GM12864 (cell line): ENCODE measurements around the gene ITFG1.

Experiments
- DNase-seq: peaks from one replicate; pipeline ENCODE4 v3.0.0-alpha.2; 2011; ENCODE audit warnings: low read depth
- H3K4me3 ChIP-seq: 2 replicates; pipeline ENCODE4 v1.5.1; 2011; ENCODE audit warnings: mild to moderate bottlenecking, low read depth, low read length, control low read depth
- CTCF ChIP-seq: IDR thresholded peaks from 2 replicates; pipeline ENCODE4 v1.5.1; 2011; ENCODE audit warnings: low read depth, mild to moderate bottlenecking, moderate library complexity, low read length, control low read depth, inconsistent platforms; ENCODE audit errors: missing control alignments

Gene ITFG1

GRCh38 chr16:47320546-47321310 is 140.1 kb downstream of the ITFG1 start:
- no peak for TF ChIP-seq CTCF
- no peak for DNase-seq
- H3K4me3 ChIP-seq: no peak overlapping the region

- no peak for TF ChIP-seq CTCF
- no peak overlapping the region for H3K4me3 ChIP-seq
- no peak for DNase-seq
Observed at GRCh38 chr16:47317465-47318240, 143.2 kb downstream of the ITFG1 start.

- DNase-seq: no peak
- no peak overlapping the region for H3K4me3 ChIP-seq
- no peak for TF ChIP-seq CTCF
Observed at GRCh38 chr16:47316442-47317015, 144.3 kb downstream of the ITFG1 start.

GRCh38 chr16:47311738-47312505 is 148.9 kb downstream of the ITFG1 start:
- TF ChIP-seq CTCF: no peak
- DNase-seq: no peak
- no peak overlapping the region for H3K4me3 ChIP-seq

- no peak for DNase-seq
- no peak overlapping the region for H3K4me3 ChIP-seq
- TF ChIP-seq CTCF: no peak
Observed at GRCh38 chr16:47310792-47311211, 150.1 kb downstream of the ITFG1 start.

- no peak overlapping the region for H3K4me3 ChIP-seq
- TF ChIP-seq CTCF: no peak
- no peak for DNase-seq
Observed at GRCh38 chr16:47309581-47310312, 151.1 kb downstream of the ITFG1 start.
